HG02798 (cell line): Measurements from ENCODE around the gene AMOTL2.

Experiments used
- ATAC-seq: cut with Tn5 transposase; IDR thresholded peaks from one replicate; pipeline ENCODE4 v1.9.1; 2021; ENCODE audit warnings: mild to moderate bottlenecking; ENCODE audit not compliant: unreplicated experiment, poor library complexity

AMOTL2 gene

DNA sequence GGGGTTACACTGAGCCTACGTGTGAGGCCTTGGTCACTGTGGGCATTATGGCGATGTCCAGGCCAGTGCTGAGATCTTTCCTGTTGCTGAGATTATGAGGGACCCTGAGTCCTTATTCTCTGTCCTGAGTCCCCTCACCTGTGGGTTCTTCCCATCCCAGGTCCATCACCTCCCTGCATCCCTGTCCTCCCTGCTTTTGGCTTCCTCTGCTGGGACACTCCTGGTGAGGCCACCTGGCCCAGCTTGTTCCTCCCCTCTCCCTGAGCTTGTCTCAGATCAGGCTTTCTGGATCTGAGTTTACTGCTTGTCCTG is 36.1 kb downstream of the AMOTL2 start:
- ATAC-seq: no peak

DNA sequence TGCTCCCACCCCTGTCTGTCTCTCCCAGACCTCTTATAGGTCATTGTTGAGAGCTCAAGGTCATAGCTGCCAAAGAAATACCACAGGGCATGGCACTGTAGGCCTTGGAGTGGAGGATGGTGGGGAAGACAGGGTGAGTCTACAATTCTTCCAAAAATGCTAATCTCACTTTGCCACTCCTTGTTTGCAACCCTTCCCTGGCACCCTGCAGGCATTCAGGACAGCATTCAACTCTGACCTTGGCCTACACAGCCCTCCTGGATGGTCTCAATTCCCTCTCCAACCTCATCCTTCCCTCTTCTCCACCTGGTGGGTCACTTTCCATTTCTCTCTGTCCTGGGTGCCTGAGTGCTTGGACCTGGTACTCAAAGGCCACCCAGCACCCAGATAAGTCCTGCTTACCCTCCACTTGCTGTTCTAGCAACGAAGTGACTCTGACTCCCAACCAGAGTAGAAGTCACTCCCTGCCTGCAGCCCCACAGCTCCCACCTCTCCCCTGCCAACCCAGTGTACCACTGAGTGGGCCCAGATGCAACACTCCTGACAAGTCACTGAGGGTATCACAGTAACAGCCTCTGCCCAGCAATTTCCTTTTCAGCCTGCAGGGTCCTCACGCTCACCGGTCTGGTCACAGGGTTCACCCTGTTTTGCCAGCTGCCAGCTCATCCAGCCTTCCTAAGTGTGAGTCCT is 36.6 kb downstream of the AMOTL2 start:
- ATAC-seq: no peak

DNA sequence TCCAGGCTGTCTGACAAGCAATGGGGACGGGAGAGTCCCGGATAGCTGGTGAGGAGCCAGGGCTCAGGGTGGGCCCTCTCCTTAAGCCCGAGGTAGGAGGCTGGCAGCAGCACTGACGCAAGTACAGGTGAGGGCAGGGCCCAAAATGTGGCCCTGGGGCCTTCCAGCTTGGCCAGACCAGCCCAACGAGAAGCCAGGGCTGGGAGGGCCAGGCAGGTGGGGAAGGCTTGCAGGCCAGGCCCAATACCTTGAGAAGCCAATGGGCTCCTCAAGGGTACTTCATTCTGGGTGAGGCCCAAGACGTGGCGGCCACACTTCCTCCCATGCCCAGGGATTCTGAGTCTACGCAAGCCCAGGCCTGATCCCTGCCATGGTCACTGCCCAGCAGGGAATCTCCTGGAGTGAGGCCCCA is 37.2 kb downstream of the AMOTL2 start:
- no peak for ATAC-seq

DNA sequence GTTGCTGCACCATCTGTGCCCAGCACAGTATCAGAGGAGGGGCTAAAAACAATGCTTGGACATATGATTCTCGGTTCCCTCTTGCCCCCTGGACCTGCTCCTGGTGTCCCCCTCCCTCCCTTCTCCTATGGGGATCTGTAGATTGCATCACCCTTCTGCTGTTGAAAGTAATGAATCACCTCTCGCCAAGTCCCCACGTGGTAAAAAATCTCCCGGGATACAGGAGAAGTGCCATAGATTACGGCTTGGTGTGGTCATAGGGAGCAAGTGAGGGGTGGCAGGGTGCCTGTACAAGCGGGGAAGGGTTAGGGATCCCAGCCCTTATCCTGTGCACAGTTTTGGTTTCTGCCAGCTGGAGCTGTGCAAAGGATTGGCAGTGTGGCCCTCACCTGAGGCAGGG is 37.7 kb downstream of the AMOTL2 start:
- no peak for ATAC-seq

DNA sequence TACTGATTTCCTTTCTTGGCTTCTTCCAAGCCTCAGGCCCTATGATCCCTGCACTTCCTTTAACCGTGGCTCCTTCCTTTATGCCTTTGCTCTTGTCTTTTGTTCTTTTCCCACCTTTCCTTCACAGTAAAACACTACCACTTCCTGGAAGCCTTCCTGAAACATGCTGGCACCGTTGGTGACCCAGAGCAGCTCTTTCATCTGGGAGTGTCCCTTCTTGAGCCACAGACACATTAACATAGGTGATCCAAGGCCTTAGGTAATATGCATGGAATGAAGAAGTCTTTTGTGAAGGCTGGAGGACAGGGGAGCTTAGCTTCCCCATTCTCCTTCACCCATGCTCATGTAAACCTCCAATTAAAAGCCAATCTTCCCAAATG is 39.4 kb downstream of the AMOTL2 start:
- no peak for ATAC-seq

DNA sequence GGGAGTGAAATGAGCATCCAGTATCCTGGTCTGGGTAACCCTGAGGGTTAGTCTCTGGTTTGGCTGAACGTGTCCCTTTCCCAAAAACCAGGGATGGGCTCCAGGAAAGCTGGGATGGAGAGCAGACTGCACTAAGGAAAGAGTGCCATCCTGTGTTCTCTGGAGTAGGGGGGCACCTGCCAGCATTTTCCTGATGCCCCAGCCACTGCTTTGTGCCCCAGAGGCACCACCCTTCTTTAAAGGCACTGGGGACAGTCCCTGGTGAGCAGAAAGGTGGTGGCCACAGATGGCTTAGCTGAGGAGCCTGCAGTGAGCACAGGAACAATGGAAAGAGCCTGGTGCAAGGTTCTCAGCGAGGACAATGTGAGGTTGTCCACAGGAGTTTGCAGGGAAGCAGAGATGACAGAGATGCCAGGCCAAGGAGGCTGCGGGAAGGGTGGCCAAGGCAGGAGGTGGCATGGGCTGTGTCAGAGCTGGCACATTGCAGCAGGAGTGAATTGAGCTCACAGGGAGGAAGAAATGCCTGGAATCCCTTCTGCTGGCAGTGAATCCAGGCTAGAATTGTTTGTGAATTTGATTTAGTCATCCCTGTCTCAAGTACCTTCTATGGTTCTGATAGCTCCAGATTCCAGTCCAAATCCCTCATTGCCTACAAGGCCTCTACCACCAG is 39.9 kb downstream of the AMOTL2 start:
- ATAC-seq: no peak

DNA sequence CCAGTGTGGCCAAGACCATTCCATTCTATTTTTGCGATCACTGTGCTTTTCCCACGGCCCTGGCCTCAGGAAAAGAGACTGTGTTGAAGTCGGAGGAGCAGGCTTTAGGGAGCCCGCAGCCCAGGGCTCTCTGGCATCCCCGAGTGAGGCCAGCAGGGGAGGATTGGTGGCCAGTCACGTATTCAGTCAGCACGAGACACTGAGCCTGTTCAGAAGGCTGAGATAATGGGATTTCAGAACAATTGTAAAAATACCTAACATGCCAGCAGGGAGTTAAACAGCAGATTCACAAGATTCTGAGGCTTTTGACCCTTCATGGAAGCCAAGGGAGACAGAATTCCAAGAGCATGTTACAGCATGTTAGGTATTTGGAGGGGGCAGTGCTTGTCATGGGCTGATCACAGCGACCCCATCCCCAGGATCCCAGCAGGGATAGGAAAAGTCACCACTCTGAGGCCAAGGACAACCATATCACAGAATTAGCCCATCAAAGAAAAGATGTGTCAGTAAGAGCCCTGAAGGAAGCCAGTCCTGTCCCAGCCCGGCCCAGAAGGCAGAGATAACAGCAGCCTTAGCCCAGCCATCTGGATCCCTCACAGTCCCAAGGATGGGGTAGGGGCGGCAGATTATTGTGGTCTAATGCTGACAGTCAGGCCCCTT is 40.6 kb downstream of the AMOTL2 start:
- ATAC-seq: no peak

DNA sequence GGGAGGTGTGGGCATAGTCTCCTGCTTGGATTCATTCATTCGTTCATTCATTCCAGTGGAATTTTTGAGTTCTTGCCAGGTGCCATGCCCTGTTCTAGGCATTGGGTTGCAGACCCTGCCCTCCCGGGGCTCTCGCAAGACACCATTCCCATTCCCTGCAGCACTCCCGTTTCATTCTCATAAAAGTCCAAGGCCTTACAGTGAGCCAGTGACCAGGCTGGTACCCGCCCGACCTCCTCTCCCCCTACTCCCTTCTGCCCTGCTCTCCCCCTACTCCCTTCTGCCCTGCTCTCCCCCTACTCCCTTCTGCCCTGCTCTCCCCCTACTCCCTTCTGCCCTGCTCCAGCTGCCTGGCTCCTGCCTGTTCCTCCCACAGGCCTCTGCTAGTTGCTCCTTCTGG is 41.9 kb downstream of the AMOTL2 start:
- ATAC-seq: no peak

DNA sequence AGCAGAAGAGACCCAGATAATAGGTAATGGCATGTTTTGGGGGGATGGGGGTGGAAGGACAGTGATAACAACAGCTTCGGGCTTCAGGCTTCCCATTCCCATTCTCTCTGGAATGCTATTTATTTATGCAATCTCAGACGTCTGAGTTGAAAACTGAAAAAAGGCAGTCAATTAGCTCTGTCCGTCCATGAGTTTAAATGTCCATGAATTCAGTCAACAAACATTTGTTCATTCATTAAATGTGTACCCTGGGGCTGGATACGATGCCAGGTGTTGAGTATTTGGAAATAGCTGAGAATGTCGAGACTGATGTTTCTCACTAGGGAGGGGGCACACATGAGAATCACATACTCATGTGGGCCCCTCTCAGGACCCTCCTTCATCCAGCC is 42.4 kb downstream of the AMOTL2 start:
- ATAC-seq: no peak

DNA sequence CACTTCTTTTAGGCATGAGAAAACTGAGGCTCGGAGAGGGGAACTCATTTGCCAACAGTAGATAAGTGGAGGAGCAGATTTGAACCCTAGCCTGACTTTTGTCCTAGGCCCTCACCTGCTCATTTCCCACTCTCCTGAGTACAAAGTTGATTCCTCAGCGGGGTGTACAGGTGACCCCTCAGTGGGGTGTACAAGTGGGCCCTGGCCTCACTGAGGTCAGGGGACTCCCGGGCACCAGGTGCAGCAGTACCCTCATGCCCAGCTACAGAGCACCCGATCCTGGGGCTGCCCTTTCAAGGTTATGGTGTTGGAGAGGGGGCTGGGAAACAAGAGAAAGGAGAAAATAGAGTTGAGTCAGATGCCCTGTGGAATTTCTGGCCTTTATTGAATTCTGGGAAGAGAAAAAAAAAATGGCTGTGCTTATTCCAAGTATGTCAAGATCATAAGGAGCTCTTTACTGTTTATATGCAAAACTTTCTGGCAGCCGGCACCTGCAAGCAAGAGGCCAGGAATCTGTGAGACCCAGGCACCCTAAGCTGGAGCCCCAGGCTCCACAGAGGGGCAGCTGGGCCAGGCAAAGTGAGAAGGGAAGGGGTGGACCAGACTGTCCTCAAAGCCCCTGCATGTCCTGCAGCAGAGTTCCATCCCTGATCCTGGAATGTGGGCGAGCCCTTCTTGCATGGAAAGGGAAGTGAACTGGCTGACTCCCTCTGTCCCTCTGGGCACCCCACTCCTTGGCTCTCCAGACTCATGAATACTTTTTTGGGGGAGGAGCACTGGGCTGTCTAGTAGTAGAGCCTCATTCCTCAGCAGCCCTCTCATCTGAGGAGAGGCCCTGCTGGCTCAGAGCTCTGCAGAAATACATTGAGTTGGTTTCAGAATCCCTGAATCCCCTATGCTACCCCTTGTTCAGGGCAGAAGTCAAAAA is 43.1 kb downstream of the AMOTL2 start:
- no peak for ATAC-seq

DNA sequence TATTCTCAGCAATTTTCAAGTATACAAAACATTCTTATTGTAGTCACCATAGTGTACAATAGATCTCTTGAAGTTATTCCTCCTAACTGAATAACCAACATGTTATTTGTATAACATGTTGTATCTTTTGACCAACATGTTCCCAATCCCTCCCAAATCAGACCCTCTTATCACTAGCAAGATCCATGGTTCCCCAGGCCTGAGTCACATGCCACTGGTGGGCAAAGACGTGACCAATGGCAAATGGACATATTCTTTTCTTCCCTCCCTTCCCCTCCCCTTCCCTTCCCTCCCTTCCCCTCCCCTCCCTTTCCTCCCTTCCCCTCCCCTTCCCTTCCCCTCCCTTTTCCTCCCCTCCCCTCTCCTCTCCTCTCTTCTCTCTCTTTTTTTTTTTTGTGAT is 45.4 kb downstream of the AMOTL2 start:
- no peak for ATAC-seq

DNA sequence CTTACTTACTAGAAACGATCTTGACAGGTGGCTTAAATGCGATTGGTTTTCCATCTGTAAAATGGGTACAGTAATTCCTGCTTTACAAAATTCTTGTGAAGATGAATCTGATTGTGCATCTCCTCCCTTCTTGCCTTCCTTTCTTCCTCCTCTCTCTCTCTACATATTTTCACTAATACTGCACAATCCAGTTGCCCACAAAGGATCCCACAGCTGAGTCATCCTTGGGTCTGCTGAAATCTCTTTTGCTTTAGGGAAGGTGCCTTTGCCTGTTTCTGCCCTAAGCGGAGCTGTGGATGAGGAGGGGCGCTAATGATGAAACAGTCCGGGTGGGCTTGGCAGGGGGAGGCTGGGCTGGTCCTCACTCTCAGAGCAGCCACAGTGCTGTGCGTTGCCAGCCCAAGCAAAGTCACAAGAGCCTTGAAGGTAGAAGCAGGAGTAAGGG is 46.1 kb downstream of the AMOTL2 start:
- ATAC-seq: no peak

DNA sequence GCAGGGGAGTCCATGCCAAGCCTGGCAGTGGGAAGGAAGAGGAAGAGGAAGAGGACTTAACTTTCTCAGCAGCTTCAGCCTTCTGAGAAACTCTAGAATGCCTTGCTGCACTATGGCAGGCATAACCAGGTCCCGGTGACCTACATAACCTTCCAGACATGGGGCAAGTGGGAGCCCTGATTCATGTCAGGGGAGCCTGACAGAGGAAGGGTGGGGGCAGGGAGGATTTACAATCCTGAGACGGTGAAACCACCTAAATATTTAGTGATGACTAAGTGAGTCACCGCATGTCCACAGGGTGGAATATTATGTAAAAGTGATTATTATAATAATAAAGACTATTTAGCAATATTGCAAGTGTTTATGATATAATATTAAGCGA is 46.7 kb downstream of the AMOTL2 start:
- no peak for ATAC-seq

DNA sequence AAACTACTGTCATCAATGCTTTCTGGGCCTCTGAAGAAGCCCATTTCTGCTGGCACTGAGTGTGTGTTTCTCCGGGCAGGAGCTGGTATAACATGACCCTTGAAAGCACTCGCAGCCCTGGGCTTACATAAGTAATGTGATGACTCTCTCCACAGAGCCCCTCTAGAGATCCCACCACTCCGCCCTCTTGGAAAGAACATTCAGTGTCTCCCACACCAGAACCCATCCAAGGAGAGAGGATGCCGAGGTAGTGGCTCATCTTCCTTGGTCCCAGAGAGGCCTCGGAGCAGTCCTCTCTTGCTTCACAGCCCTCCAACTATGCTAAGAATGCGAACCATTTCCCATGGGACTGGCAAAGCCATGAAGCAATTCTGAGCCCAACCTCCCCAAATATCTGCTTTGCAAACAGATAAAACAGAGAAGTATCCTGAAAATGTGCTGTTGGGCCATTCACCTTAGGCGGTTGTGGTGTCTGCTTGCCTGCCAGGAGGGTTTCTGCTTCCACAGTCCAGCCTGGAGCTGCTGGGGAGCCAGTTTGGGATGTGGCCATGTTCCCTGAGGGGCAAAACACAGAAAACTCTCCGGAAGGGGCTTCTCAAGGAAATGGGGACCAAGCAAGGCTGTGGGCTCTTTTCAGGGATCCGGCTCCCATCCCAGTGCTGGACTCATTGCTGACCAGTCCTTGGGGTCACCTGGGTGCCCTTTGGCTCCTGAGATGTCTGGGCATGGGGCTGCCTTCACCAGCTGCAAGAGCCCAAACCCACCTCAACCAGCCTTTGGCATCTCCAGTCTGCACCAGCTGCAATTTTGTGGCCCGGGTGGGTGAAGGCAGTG is 47.3 kb downstream of the AMOTL2 start:
- no peak for ATAC-seq

DNA sequence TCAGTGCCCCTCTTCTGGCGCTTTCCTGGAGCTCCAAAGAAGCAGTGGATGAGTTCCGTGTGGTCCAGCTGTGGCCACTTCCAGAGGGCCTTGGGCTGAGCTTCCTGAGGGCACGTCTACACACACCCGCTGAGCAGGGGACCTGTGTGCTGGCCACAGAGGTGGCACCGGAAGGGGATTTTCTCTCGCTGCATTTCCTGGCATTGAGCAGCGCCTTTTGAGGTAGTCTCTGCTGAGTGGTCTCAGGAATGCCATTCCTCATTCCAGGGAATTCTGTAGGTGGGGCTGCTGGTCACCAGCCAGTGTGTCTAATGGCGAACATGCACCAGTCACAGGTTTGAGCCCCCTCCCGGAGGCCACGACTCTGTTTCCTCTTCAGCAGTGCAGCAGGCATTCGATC is 48.1 kb downstream of the AMOTL2 start:
- ATAC-seq: no peak

DNA sequence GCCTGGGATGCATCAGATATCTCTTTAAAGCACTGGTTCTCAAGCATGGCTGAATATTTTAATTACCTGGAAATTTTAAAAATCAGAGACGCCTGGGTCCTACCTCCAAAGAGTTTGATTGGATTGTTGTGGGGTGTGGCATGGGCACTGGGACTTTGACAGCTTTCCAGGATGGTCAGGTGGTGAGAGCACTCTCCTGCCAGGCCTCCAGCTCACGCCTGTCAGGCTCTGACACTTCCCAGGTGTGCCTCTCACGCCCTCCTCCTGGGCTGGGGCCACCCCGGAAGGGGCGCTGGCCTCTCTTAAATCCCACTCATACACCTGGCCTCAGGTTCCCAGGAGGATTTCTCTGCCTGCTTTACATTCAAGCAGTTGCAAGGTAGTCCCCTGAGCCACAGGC is 48.5 kb downstream of the AMOTL2 start:
- no peak for ATAC-seq

DNA sequence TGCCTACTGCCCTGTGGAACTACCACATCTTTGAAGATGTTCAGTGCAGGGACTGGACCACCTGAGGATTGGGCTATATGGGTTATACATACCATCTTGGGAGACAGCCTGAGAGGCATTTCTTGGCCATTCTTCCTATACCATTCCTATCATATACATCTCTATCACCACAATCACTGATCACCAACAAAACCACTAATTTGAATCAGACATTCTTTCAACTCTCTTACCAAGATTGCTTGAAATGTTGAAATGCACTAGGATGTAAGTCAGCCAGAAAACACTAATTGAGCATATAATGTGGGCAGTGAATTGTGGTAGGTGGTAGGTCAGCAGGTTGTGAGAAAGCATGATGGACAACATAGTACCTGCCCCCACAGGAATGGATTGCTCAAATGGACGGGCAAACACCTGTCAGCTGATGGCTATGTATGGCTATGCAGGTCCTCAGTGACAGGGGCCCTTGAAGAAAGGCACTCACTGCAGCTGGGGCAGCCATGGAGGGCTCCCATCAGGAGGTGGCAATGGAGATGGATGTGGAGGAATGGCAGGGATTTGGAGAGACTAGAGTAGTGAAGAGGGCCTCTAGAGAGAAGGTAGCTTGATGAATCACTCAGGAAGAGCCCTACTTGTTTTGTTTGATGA is 49.1 kb downstream of the AMOTL2 start:
- ATAC-seq: no peak

DNA sequence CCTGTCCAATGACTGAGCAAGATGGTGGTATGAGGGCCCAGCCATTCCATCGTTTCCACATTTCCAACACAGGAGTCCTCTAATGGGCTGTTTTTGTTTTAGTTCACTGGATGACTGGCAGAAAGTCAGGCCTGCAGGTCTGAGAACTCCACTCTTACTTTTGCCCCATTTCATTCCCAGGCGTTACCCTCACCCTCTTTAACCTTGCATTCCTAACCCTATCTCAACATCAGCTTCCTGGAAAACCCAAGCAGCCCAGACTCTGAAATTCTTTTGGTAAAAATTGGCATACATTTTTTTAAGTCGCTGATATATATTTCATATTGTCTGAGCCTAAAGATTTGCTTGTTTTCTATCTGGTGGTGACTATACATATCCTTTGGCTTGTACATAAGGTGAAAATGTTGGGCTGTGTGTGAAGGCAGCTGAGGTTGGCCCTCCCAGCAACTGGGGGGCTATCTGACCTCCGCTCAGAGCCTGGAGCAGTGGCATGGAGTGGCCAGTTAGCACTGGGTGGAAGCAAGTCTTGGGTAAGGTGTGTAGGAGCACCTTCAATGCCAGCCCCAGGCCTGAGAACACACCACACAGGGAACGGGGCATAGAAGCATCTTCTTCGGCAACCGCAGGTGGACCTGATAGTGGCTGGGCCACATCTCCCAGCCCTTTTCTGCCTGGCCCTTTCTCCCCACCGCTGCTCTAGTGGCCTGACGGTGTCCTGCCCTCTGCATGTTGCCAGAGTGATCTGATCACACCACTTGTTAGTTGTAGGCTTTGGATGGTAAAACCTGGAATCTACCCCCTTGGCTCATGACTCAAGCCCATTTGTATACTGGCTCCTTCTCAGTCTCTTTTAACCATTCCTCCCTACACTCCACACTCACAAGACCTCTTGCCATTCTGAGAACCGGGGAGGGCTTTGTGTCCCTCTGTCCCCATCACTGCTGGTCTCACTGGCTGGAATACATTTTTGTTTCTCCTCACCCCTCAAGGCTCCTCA is 50.0 kb downstream of the AMOTL2 start:
- no peak for ATAC-seq
